Measurements from ENCODE around the gene ARHGEF12.

Gene ARHGEF12

DNA sequence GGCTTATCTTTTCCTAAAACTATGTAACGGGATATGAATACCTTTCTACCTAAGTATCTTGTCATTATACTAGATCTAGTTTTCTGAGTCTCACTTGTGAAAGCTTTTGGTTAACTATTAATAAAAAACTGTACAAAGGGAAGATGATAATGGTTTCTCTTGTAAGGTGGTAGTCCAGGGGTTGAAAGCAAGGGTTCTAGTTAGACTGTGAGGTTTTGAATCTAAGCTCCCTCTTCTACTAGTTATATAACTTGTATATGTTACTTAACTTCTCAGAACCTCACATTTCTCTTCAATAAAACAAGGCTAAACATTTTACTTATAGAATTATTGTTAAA, 54.3 kb downstream of the ARHGEF12 start:
- no peak for DNase-seq

DNA sequence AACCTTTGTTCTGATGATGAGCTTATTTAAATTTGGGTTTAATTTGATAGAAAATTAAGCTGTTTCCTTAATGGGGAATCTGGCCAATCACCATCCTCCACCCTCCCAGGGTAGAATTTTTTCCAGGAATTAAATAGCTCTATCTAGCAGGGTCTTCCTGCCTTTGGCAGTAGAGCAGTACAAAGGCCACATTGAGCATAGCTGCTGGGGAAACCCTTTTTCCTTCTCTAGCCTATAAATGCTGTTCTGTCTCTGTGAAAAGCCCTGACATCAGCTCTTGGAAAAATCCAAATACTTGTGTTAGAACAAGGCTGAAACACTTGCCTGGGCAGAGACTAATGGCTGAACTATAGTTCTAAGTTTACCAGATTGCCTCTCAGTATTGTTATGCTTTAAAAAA, 55.1 kb downstream of the ARHGEF12 start:
- no peak for DNase-seq

DNA sequence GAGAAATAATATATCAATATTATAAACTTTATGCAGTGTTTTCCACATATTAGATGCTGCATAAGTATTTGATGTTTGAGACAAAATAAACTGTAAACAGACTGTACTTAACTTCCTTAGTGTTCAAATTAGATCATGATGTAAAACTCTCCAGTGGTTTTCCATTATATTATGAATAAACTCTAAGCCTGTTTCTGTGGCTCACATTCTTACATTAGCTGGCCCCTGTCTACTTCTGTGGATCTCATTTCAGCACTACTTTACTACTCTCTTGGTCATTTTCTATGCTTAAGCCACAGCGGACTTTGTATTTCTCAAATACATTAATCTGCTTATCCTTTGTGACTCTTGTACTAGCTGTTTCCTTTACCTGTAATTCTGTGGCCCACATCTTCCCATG, 55.6 kb downstream of the ARHGEF12 start:
- DNase-seq: no peak

DNA sequence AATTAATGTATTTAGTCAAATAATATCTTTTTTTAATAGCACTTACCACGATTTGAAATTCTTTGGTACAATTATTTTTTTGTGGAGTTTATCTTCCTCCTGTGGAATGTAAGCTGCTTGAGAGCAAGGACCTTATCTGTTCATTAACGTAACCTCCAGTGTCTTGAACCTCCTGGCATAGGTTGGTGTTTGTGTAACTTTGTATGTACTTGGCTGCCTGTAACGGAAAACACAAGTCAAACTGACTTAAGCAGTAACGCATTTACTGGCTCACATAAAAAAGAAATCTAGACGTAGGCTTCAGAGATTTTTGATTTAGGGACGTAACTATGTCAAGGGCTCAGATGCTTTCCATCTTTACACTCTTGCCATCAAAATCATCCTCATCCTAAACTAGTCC, 56.1 kb downstream of the ARHGEF12 start:
- no peak for DNase-seq

DNA sequence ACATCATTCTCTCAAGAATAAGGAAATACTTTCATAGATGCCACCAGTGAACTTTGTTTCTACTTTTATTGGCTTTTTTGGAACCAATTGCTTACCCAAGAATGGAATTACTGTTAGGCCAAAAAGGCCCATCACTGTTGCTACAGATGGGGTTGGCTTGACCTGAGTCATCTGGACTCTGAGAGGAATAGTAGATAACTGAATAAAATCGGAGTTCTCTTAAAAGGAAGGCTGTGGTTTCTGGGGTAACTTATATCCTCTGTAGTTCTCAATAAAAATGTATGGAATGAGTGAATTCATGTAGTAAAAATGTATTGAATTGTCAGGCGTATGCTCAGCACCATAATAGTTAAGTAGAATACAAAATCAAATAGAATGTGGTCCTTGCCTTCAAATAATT, 56.6 kb downstream of the ARHGEF12 start:
- no peak for DNase-seq

DNA sequence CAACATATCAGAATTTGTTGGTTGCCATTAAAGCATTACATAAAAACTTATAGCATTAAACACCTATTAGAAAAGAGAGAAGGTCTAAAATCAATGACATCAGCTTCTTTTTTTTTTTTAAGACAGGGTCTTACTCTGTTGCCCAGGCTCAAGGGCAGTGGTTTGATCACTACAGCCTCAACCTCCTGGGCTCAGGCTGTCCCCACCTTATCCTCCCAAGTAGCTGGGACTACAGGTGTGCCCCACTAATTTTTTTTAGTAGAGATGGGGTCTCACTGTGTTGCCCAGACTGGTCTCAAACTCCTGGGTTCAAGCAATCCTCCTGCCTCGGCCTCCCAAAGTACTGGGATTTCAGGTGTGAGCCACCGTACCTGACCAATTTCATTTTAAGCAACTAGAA, 57.9 kb downstream of the ARHGEF12 start:
- no peak for DNase-seq

DNA sequence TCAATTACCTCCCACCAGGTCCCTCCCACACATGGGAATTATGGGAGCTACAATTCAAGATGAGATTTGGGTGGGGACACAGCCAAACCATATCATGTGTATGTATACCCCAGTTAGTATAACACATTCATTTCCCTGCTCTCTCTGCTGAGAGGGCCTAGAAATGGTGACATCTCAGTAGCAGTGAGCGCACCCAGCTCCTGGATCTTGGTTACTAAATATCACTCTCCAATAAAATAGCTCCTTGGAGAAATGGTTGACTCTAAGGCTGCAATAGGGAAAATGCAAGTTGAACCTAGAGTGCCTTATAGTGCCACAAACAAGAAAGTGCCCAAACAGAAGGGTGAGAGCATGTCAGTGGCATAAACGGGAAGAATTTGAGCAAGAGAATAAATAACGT, 59.6 kb downstream of the ARHGEF12 start:
- DNase-seq: no peak

DNA sequence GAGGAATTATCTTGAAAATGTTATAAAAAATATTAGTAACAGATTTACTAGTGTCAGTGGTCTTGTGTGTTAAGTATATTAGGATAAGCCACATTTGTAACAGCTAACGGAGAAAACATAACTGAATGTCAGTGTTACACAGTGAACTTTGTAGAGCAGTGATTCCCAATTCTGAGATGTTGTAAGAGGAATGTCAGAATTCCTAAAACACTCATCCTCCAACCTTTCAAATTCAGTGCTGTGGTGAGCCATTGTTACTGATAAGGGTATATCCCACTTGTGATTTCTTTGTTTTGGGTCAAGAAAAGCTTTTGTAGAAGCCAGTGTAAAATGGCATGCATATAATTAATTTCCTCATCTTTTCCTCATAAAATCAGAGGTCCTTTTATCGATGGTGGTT, 61.9 kb downstream of the ARHGEF12 start:
- no peak for DNase-seq

DNA sequence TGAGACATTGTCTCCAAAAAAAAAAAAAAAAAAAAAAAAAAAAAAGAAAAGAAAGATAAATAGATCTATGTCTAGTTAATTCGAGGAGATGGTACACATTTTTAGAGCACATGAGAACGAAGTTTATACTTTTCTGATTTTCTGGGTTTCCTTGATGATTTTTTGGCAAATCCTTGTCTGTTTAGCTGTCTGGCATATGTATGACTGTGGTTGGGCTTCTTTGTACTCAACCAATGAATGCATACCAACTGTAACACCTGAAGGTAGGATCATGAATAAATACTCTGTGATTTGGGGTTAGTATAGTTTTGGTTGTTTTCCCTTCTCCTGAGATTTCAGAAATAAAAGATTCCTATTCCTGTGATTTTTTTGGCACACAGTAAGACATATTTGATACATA, 63.1 kb downstream of the ARHGEF12 start:
- no peak for DNase-seq

DNA sequence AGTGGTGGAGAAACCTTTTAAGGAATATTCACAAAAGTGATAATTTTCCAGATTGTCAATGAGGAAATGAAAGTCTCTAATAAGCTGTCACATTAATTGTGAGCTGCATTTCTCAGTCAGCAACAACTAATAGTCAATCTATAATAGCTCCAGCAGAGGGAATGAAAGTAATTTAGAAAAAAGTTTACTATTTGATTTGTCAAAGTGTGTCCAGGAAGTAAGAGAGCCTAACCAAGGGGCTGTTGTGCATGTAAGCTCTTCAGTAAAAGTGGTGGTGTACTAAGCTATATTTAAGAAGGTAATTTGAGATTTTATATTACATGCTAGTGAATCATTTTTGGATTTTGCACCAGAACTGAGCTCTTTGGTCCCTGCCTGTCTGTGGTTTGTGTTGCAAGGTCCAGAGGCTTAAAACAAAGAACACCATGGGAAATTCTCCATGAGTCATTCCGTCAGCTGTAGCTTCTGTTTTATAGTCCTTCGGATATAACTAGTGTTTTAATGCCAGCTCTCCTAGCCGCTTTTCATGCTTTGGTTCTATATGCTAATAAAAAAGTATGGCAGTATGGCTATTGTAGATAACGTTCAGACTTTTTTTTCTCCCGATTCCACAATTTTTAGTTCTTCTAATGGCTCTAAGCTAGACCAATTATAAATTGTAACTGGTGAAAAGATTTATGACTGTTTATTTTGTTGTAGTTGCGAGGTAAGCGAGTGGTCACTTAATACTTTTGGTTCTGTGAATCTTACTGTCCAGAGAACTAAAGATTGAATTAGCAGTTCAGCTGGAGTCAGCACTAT, 64.6 kb downstream of the ARHGEF12 start:
- peak; percentile 27 for DNase-seq

DNA sequence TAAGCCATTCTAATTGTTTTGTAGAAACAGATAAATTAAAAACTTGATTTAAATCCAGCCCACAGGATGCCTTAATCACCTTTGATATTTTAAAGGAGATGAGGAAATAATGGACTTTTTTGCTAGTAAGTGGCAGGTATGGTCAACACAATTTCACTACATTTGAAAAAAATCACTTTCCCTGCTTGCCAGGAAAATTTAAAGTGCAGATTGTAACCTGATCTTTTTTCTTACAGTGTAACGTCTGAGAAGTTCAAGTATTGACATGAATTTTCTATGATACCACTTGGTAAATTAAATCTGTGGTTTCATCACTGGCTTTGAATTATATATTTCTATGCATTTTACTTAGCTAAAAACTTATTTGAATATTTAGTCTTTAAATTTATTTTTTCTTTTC, 65.3 kb downstream of the ARHGEF12 start:
- no peak for DNase-seq

DNA sequence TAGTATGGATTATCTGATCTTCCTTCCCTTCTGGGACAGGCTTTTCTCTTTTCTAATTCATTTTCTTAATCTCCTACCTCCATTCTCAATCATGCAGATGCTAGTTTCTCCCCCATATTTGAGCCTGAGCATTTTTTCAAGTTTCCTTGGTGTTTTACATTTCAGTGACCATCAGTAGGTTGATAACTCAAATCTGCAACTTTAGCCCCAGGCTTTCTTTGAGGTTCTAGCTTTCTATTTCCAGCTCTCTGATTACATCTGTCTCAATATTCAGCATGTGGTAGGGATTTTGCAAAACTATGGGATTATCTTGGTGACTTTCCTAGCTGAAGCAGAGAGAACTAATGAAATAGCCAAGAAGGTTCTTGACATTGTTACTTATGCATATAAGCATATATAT, 67.8 kb downstream of the ARHGEF12 start:
- no peak for DNase-seq

DNA sequence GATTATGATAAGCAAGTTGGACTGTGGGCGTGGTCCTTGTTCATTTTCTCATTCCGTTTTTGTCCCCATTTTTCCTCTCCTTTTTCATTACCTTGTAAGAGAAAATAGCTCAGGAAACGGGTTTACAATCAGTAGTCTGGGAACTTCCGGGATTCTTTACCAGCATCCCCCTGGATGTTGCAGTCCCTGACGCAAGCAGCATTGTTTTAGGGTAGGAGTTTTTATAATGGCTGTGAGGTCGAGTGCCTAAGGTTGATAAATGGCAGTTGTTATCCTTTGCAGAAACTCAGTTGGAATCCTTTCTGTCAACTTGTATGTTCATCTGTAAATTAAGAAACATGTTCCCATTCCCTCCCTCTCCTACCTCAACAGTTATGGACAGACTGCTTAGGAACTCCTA, 68.3 kb downstream of the ARHGEF12 start:
- no peak for DNase-seq

DNA sequence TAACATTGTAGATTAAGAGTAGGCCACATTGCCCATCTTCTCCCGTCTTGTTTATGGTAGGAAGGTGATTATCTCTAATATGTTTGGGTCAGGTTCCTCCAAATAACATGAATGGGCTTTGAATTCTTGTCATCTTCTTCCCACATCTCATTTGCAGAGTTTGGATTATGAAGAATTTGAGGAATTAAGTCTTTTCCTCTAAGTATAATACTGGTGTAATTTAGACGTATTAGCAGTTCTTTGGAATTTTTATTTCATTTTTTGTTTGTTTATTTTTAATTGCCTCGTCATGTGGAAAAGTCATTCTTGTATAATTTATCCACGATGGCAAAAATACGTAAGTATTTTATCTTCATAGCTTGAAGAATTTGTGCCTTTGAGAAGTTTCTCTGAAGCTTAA, 73.4 kb downstream of the ARHGEF12 start:
- DNase-seq: no peak

DNA sequence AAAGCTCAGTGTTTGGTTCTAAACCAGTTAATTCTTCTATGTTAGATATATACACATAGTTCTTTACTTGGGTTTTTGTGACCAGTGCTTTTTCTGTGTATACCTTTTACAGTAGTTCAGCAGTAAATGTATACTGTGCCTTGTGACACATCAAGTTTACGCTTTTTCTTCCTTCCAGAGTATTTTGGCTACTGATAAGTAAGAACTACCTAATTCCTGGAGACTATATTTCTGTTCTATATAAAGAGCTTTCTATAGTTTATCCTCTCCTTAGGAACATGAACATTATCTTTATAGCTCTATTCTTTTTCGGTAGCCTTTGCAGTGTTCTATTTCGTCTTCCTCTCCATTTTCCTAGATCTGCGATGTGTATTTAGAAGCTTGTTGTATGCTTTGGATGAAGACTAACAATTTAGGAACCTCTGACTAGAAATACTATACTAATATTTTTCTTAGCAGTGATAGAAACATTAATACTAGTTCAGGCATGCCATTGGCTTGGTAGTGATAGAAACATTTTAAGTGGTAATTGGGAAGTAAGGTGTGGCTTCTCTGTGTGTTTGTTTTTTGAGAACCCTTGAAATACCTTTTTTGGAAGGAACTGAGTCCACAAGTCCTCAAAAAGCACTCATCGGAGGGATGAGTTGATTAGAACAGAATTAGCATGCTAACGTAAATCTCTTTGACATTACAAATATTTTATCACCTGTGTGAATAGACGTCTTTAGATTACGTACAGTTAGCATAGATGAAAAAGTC, 74.6 kb downstream of the ARHGEF12 start:
- no peak for DNase-seq

DNA sequence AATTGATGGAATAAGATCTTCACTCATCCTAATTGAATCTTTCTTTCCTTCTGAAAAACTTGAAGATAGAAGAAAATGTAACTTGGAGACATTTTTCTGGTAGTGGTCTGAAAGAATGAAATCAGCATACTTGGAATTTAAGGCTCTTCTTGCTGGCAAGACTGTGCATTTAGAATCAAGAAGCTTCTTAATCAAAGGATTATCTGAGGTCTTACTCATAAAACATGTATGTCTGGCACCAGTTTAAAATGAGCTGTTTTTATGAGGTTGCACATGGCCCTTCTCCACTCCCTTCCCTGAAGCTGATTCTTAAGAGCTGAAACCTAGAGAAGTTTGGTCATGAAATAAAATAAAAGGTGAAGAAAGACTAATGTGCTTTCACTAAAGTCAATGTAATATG, 77.3 kb downstream of the ARHGEF12 start:
- DNase-seq: no peak

DNA sequence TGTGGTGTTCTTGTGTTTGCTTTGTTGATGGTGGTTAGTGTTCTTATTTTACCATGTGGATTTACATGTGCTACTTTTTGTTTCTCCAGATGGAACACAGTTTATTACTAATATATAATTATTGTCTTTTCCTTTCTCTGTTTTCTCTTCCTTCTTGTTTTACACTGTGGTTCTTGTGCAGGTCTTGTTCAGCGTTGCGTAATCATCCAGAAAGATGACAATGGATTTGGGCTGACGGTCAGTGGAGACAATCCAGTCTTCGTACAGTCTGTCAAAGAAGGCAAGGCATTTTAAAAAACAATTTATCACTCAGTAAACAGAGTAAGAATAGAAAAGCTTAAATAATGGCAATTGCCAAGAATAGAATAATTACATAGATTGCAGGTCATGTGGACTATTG, 84.4 kb downstream of the ARHGEF12 start:
- no peak for DNase-seq

DNA sequence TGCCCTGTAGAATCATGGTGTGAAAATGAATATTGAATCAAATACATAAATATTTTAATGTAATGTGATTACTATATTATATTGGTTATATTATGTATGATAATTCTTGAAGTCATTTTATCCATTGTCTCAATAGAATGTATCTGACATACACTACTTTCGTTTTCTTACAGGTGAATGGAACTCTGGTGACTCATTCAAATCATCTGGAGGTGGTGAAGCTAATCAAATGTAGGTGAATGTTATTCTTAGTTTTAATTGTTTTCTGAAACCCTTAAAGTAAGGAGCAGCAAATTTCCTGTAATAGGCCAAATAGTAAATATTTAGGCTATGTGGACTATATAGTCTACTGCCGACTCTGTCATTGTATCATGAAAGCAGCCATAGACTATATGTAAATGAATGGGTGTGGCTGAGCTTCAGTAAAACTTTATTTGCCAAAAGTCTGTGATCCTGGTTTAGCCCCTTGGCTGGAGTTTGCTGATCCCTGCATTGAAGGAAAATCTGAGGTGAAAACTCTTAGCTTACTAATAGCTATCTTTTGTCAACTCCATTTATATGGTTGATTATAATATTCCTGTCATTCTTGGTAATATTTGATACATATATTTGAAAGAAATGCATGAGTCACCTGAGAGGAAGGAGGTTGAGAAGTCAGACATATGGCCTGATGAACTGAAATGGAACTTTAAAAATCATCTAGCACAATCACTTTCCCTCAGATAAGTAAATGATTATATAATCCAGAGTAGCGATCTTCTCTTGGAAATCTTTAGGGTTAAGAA, 88.2 kb downstream of the ARHGEF12 start:
- no peak for DNase-seq

DNA sequence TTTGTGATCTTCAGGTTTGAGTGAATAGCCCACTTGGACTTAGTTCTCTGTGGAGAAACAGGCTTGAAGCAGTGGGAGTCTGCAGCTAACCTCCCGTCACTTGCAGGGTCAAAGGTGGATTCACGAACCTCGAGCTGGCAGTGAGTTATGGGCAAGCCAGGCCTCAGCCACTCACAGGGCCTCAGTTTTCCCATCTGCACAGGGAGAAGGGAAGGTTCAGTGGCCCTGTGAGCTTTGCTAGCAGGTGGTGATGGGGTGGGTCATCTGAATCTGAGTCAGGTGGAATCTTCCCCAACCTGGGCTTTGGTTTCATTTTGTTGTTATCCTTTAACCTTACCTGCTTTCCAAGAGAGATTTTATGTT, 88.7 kb downstream of the ARHGEF12 start:
- no peak for DNase-seq

DNA sequence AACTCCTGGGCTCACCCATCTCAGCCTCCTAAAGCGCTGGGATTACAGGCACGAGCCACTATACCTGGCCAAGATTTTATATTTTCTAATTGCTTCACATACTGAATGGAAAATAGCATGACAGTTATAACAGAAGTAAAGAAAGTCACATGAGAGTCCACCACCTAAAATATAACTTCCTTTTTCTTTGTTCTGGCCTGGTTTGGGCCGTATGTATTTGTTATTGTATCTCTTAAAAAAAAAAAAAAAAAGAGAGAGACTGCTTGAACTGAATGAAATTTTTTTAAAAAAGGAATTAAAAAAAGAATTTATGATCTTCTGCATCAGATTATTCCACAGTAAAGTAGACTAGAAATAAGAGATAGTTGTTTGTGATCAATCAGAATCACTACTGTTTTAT, 89.3 kb downstream of the ARHGEF12 start:
- DNase-seq: no peak

DNA sequence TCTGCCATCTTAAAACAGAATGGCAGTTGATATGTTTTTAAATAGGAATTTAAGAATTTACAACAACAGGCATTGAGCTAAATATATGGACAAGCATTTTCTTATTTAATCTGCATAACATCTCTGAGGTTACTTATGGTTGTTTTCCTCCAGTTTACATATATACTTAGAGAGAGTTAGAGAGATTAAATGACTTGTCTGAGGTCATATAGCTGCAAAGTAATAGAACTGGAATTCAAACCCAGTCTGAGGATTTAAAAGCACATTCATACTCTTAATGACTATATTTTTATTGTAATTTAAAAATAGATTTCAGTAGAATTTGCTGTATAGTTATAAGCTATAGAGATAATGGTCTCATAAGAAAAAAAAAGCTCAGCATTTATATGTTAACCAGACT, 93.9 kb downstream of the ARHGEF12 start:
- no peak for DNase-seq

DNA sequence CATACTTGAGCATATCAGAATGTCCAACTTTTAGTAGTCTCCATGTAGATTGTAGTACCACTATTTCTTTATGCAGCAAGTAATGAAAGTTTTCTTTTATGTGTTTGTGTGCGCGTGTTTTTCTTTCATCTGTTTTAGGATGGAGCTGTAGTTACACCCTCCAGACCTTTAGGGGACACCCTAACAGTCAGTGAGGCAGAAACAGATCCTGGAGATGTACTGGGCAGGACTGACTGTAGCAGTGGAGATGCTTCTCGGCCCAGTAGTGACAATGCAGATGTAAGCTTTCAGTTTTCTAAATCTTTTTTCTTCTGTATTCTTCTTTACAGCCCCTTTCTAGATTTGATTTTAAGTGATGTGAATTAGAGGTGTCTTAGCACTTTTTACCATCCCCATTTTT, 95.4 kb downstream of the ARHGEF12 start:
- no peak for DNase-seq

DNA sequence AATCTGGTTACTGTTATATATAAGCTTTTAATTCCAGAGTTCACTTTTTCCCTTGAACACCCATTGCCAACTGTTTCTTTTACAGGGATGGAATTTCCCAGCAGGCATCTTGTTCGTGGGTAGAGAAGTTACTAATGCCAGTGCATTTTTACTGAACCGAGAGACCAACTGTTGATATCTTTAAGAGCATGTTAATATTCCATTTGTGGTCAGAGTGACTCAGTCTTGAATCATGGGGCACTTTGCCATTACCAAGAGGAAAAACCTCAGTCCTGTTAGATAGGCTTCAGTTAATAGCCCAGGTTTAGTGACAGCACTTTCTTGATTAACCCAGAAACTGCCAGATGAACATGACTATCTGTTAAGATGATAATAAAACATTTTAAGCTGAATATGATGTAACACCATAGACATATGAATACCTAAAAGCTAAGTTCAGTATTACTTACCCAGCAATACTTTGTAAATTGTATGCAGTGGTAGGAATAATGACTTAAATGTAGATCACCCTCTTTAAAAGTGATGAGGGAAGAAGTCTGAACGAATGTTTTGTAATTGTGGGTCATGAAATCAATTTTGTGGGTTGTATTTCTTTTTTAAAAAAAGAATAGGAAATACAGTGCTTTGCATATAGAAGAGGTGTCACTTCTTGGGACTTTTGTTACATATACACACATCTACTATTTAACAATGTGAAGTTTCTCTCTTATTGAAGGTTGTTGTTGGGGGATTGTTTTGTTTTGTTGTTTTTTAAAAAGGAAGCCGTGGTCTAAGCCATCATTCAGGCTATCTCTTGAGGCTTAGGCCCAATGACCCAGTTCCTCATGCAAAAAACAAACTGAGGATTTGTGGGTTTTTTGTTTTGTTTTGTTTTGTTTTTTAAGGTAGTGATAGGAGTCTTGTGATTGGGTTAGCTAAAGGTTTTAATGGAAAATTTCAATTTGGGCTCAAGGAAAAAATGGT, 96.1 kb downstream of the ARHGEF12 start:
- DNase-seq: peak; percentile 71

Data from T1000 (cell line).